DMS114 treated with DMSO at 0.1 percent for 48 hours (cell line): ENCODE data around the gene PTPRF.
"Not testable (repeated sequence)": the region's sequence is repeated elsewhere in the genome, so short reads cannot be mapped to it uniquely, and the experiment has no call there.

Experiments
- DNase-seq: peaks from one replicate; lab custom pipeline; 2025; ENCODE audit not compliant: unreplicated experiment; lab: John Stamatoyannopoulos, UW

The PTPRF gene

GRCh38 chr1:43530483-43531106, at the start of gene PTPRF:
Gene PTPRF, plus strand, starts transcription at chr1:43530883. Its CDS starts 14,193 bp downstream, at chr1:43545076.
- DNase-seq, result peak; percentile 42

GRCh38 chr1:43481491-43481890, 49.2 kb upstream of the PTPRF start:
- no peak for DNase-seq

GRCh38 chr1:43482215-43482614, 48.5 kb upstream of the PTPRF start:
- DNase-seq, result no peak

- no peak for DNase-seq
Measured at GRCh38 chr1:43484367-43484766, 46.3 kb upstream of the PTPRF start.

GRCh38 chr1:43488165-43488564, 42.5 kb upstream of the PTPRF start:
- DNase-seq, result no peak

- no peak for DNase-seq
Measured at GRCh38 chr1:43491061-43491460, 39.6 kb upstream of the PTPRF start.

GRCh38 chr1:43492826-43493225, 37.9 kb upstream of the PTPRF start:
- no peak for DNase-seq

GRCh38 chr1:43493661-43494450, 36.8 kb upstream of the PTPRF start:
- no peak for DNase-seq

GRCh38 chr1:43495204-43495603, 35.5 kb upstream of the PTPRF start:
- no peak for DNase-seq

GRCh38 chr1:43499898-43500297, 30.8 kb upstream of the PTPRF start:
- no peak for DNase-seq

- not testable (repeated sequence) for DNase-seq
Measured at GRCh38 chr1:43501806-43502205, 28.9 kb upstream of the PTPRF start.

GRCh38 chr1:43503534-43503933, 27.1 kb upstream of the PTPRF start:
- no peak for DNase-seq

- no peak for DNase-seq
Measured at GRCh38 chr1:43505077-43505780, 25.5 kb upstream of the PTPRF start.

- no peak for DNase-seq
Measured at GRCh38 chr1:43506233-43506632, 24.4 kb upstream of the PTPRF start.

GRCh38 chr1:43507296-43508295, 23.1 kb upstream of the PTPRF start:
- DNase-seq, result no peak

- no peak for DNase-seq
Measured at GRCh38 chr1:43509007-43509739, 21.5 kb upstream of the PTPRF start.

GRCh38 chr1:43509740-43510375, 20.8 kb upstream of the PTPRF start:
- DNase-seq, result no peak

- DNase-seq, result no peak
Measured at GRCh38 chr1:43510621-43511020, 20.1 kb upstream of the PTPRF start.

GRCh38 chr1:43511394-43511793, 19.3 kb upstream of the PTPRF start:
- no peak for DNase-seq

- DNase-seq, result no peak
Measured at GRCh38 chr1:43512133-43512532, 18.6 kb upstream of the PTPRF start.
